SU-DHL-6 (cell line): ENCODE data around the gene TBC1D9B.

Experiments used
- EZH2phosphoT487 ChIP-seq: fragments of 200-600 bp; sonication (generic), shearing (Covaris generic); conservative IDR thresholded peaks from 2 replicates; pipeline ENCODE4 v1.6.1; 2018; ENCODE audit warnings: mild to moderate bottlenecking, antibody characterized with exemption, low read length, moderate library complexity, mixed read lengths
- TF ChIP-seq, protein P1 (sequence below): fragments of 200-600 bp; sonication (generic); IDR thresholded peaks from one replicate; pipeline ENCODE4 v1.5.1; 2017; ENCODE audit warnings: antibody characterized with exemption, mild to moderate bottlenecking, low read length, moderate library complexity; ENCODE audit not compliant: insufficient read depth, poor library complexity, severe bottlenecking

DNA sequence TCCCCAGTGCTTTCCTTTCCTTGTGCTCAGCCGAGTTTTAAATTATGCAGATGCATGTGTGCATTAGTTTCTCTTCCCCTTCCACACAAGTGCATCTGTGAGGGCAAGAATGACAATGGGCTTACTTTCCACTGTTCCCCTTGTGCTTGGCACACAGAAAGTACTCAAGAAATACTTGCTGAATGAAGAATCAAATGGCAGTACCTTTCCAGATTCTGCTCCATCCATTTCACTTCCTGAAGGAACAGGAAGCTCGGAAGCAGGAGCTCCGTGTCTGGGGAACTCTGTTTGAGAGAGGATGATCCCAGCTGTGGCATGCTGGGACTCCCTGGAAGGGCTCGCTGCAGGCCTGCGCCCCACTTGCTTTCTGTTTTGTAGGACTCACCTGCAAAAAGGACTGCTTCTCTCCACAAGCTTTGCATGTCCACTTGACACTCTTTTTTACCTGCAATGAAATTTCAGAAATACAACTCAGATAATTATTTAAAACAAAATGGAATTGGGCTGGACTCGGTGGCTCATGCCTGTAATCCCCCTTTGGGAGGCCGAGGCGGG is 54.6 kb downstream of the TBC1D9B start:
- TF ChIP-seq EZH2phosphoT487 = no peak
- TF ChIP-seq, protein P1, sequence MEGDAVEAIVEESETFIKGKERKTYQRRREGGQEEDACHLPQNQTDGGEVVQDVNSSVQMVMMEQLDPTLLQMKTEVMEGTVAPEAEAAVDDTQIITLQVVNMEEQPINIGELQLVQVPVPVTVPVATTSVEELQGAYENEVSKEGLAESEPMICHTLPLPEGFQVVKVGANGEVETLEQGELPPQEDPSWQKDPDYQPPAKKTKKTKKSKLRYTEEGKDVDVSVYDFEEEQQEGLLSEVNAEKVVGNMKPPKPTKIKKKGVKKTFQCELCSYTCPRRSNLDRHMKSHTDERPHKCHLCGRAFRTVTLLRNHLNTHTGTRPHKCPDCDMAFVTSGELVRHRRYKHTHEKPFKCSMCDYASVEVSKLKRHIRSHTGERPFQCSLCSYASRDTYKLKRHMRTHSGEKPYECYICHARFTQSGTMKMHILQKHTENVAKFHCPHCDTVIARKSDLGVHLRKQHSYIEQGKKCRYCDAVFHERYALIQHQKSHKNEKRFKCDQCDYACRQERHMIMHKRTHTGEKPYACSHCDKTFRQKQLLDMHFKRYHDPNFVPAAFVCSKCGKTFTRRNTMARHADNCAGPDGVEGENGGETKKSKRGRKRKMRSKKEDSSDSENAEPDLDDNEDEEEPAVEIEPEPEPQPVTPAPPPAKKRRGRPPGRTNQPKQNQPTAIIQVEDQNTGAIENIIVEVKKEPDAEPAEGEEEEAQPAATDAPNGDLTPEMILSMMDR = no peak
